NCI-H146 (cell line): Measurements from ENCODE around the gene TAF15.

Experiments used
- DNase-seq: peaks from one replicate; lab custom pipeline; 2025; lab: John Stamatoyannopoulos, UW

The TAF15 gene

DNA sequence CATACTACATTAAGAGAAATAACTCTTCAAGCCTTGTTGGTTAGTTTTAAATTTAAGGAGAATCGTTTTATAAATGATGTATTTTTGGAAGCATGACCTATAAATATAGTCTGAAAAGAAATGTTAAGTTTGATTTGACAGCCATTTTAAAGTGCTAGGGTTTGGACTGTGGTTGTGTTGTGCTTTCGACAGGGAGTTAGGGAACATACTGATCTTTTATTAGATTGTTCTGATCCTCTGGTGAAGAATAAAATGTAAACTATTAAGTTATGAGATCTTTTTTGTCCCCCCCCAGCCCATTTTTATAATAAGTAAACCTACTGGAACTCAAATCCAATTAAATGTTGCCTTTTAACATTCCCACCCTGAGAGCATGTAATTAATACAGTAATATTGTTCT is 12.0 kb downstream of the TAF15 start:
- DNase-seq, result no peak

DNA sequence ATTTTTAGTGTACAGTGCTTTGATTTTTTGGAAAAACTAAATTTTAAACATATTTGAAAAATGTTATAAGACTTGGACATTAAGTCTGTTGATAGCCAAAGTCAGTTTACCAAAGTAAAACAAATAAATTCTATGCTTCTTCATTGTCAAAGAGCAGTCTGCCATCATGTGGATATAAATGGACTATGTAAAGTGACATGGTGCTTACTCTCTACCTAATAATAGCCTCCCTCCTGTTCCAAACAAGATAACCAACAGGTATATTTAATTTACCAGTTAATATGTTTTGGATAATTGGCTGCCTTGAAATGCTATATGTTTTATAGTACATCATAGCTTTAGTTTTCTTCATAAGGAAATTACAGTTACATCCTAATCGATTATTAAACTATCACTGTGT is 15.9 kb downstream of the TAF15 start:
- no peak for DNase-seq

DNA sequence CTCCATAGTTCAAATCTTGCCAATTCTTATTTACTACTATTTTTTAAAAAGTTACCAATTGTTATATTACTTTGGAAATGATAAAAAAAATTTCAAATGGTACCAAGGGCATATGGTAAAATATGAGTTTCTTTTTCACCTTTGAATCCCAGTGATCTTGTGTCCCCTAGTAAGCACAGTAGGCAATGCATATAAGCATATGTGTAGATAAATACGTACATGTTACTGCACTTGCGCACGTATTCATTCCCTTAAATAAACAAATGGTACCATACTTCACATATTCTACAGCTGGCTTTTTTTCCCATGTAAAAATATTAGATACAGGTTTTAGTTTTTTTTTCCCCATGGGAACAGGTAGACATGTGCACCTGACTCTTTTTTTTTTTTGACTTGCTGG is 31.8 kb downstream of the TAF15 start:
- no peak for DNase-seq

GRCh38 chr17:35841505-35841904 is 32.2 kb downstream of the TAF15 start:
- DNase-seq, result no peak

GRCh38 chr17:35842239-35842638 is 33.0 kb downstream of the TAF15 start:
- no peak for DNase-seq

GRCh38 chr17:35843698-35844097 is 34.4 kb downstream of the TAF15 start:
- DNase-seq, result no peak

DNA sequence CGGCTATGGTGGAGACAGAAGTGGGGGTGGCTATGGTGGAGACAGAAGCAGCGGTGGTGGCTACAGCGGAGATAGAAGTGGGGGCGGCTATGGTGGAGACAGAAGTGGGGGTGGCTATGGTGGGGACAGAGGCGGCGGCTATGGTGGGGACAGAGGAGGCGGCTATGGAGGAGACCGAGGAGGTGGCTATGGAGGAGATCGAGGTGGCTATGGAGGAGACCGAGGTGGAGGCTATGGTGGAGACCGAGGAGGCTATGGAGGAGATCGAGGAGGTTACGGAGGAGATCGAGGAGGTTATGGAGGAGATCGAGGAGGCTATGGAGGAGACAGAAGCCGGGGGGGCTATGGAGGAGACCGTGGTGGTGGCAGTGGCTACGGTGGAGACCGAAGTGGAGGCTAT is 35.3 kb downstream of the TAF15 start:
- DNase-seq, result no peak

DNA sequence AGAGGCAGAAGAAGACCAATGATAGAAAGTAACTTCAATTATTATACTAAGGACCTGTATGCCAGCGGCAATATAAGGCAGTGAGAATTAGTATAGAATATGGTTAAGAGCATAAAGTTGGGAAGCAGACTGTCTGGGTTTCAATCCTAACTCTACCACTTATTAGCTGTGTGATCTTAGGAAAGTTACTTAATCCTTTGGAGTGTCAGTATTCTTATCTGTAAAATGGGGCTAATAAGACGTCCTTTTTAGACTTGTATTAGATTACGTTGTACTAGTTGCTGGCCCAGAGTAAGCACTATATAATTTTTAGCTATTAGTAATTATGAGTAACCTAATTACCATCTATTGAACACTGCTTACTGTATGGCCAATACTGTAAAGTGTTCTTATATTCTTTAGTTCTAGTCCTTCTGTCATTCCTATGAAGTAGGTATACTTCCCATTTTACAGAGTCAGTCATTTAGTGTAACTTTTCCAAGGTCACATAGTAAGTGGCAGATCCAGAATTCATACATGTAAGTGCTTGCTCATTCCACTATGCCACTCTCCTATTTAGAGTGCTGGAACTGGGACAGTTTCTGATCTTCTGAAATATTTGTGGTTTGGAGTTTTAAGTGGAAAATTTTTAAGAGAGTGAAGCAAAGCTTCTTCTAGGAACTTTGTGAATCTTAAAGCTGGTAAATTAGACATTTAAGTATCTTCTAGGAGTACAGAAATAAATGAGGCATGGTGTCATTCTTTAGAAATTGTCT is 36.9 kb downstream of the TAF15 start:
- no peak for DNase-seq

DNA sequence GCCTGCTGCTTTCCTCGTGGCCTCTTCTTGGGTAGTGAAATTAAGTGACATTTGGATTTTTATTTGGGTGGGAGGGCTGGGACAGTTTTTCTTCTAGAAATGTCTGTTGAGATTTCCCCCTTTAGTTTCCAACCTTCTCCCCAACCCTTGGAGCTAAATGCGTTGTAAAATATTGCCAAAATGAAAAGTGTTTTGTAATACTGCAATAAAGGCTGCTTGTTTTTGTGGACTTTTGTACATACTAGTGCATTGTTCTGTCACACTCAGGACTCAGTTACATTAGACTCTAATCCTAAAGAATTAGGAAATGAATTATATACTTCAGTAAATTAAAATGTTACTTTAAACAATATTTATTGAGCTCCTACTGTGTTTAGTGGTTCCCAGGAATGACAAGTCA is 37.7 kb downstream of the TAF15 start:
- DNase-seq, result no peak

- DNase-seq, result no peak
Observed at GRCh38 chr17:35847633-35848373, 38.5 kb downstream of the TAF15 start.

DNA sequence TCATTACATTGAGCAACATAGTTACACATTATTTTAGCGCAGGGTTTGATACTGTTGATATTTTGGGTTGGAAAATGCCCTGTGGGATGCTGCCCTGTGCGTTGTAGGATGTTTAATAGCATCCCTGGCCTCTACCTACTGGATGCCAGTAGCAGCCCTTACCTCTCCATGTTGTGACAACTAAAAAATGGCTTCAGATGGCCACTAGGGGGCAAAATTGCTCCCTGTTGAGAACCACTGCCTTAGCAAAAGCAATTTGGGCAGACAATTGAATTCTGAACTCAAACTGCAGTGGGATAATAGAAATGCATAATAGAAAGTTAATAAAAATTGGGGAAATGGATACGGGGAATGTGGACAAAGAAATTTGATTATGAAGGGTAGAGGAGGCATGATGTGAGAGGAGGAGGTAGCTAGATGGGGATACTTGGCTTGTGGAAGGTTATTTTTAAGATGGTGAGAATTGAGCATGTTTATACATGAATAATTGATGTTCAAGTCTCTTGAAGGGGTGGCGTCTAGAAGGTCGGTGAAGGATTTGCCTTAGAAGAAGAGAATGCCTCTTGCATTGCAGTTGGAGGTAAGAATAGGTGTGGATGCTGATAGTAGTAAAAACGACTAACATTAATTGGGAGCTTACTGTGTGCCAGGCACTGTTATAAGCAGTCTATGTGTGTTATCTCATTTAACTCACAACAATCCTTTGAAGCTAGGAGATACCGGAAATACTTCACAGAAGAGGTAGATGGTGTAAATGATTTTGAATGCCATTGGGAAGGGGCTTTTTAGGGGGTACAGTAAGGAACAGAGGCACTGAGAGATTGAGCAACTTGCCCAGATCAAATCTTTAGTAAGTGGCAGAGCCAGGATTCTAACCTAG is 40.4 kb downstream of the TAF15 start:
- peak; percentile 47 for DNase-seq

GRCh38 chr17:35855965-35856364 is 46.7 kb downstream of the TAF15 start:
- no peak for DNase-seq

DNA sequence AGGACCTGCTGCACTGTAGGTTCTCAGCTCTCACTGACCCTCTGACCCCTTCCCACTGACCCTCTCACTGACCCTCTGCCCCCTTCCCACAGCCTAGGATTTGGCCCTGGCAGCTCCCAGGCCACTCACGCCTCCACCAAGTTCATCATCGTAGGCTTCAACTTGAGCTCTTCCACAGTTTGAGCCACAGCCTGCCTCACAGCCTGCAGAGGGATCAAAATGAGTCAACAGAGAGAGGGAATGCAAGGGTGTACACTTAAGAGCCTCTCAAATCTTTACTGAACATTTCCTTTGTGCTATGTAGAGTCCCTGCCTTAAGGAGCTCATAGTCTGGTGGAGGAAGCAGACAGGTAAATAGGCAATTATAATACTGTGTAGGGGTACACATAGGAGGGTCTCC is 47.3 kb downstream of the TAF15 start:
- no peak for DNase-seq

- DNase-seq, result no peak
Observed at GRCh38 chr17:35864853-35865252, 55.6 kb downstream of the TAF15 start.

GRCh38 chr17:35865412-35866340 is 56.4 kb downstream of the TAF15 start:
- no peak for DNase-seq

DNA sequence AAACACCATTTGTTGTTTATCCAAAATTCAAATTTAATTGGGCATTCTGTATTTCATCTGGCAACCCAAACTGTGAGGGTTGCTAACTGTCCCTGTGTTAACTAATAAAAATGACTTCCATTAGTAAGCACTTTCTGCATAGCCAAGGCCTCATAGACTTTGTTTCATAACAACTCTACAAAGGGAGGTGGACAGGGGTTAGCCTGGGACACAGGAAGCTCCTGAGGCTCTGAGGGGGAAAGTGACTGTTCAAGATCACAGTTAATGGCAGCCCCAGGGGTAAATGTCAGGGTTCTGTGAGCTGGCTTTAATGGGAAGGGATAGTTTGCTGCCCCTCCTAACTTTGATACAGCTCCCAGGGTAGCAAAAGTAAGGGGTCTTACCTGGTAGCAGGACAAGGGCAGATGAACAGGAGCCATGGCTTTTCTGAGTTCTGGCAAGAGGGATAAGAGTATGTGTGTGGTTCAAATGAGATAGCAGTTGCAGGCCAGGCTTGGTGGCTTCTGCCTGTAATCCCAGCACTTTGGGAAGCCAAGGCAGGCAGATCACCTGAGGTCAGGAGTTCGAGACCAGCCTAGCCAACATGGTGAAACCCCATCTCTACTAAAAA is 57.2 kb downstream of the TAF15 start:
- DNase-seq, result no peak

GRCh38 chr17:35867574-35867973 is 58.3 kb downstream of the TAF15 start:
- DNase-seq, result no peak

- DNase-seq, result no peak
Observed at GRCh38 chr17:35868737-35869136, 59.5 kb downstream of the TAF15 start, which contains the start of gene HEATR9. Gene HEATR9, minus strand, starts transcription at chr17:35868891. Its CDS starts 149 bp downstream, at chr17:35868742.

DNA sequence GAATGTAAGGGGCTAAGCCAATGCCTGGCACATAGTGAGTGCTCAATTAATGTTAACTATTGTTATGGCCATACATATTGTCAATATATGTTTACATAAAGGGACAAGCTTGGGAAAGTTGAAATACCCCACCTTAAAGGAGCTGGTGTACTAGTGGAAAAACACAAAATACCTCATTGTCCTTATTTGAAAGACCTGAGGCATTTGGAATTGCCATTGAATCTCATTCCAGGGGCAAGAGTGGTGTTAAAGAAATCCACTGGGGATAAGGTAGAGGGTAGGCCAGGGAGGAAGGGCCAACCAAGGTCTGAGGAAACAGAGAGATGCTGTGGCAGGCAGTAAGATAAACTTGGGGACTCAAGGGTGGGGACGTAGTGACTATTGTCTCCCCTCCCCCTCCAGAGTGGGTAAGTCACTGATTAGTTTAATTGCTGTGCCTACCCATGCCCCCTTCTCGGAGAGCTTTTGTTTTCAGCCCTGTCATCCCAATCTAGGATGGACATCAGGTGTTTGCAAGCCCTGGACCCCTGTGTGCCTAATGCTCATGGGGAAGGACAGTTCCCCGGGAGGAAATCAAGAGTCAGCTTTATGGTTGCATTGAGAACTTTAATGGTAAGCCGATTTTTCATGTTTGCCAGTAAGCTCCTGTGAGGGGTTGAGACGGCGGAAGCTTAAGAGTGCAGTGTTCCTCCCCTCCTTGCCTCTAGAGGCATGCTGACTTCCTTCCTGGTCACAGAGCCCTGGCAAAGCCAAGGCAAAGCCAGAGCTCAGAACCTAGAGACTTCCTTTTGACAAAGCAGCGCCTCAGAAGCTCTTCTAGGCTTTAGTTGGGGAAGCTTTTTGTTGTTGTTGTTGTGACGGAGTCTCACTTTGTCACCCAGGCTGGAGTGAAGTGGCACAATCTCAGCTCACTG is 61.9 kb downstream of the TAF15 start:
- DNase-seq, result no peak
